Measurements from ENCODE around the gene FAM81B. TPM values are rescaled to one million over a fixed set of nuclear protein-coding genes. Genes with fewer than 3 reads are reported as not detected.

The FAM81B gene
- total and polyA plus RNA-seq, 2 of the 4 experiments (the other 2 are of a cell fraction), result not detected

GRCh38 chr5:95432779-95433178 lies 41.6 kb downstream of the FAM81B start:
- dilution Hi-C loops (cut with HindIII; ENCODE audit: low sequenced_read_pairs, unreplicated experiment), result no loop called here
- Histone ChIP-seq H3K14ac (replicated peaks; ENCODE audit: low read depth, low read length) (no peak overlapping the region), H3K79me1 (ENCODE audit: low read depth in 1 of 2, low read length in 2 of 2) (no peaks in the 10 kb centered on the region), H2AFZ (replicated peaks; ENCODE audit: low read length, poor library complexity) (no peak overlapping the region), H2BK5ac (ENCODE audit: low read depth, low read length, poor library complexity, severe bottlenecking) (no peak overlapping the region), H3K4me3 (ENCODE audit: insufficient read depth, low read depth, low read length) (no peak overlapping the region), H3K18ac (ENCODE audit: low read depth, low read length) (no peak overlapping the region), H2AK5ac (ENCODE audit: low read depth, low read length) (no peak overlapping the region), H2BK20ac (ENCODE audit: low read depth, low read length) (no peak overlapping the region), H3K4me2 (ENCODE audit: low read depth, low read length) (no peak overlapping the region), H3K27ac (ENCODE audit: insufficient read depth, low read length) (no peak overlapping the region), H2BK15ac (ENCODE audit: low read depth, low read length) (no peak overlapping the region), H4K8ac (ENCODE audit: low read depth in 2 of 2, low read length in 2 of 2) (no peak overlapping the region), H3K9me1 (ENCODE audit: insufficient read depth, low read length) (no peaks in the 10 kb centered on the region), H4K5ac (ENCODE audit: low read depth, low read length) (no peak overlapping the region), H3K56ac (ENCODE audit: extremely low read depth, insufficient read depth, low read length) (no peak overlapping the region), H3K9ac (ENCODE audit: low read depth, low read length) (no peak overlapping the region), H4K91ac (ENCODE audit: insufficient read depth, low read depth, low read length) (no peak overlapping the region), H3K4ac (ENCODE audit: low read depth, low read length) (no peak overlapping the region), H3K4me1 (ENCODE audit: control insufficient read depth, insufficient read depth, low read length) (no peaks in the 10 kb centered on the region), H3K36me3 (ENCODE audit: control insufficient read depth, insufficient read depth, low read length) (no peaks in the 10 kb centered on the region), H2AK9ac (replicated peaks; ENCODE audit: low read depth, low read length, poor library complexity) (no peak overlapping the region), H4K20me1 (ENCODE audit: insufficient read depth, low read length) (no peaks in the 10 kb centered on the region), H3K27me3 (ENCODE audit: control insufficient read depth, insufficient read depth, low read length) (peaks cover 5% of the 10 kb centered on the region; the same call in 1 of the 2 replicates), H3K9me3 (ENCODE audit: control insufficient read depth, insufficient read depth, low read length) (no peaks in the 10 kb centered on the region), H2BK120ac (ENCODE audit: low read depth, low read length) (no peak overlapping the region), H3K23ac (ENCODE audit: low read depth, low read length) (no peak overlapping the region)
- CTCF ChIA-PET, result no interaction called here
- TF ChIP-seq MAFK (IDR thresholded peaks at IDR 0.05; ENCODE audit: low read depth, low read length) (peak; percentile 97), BHLHE40 (IDR thresholded peaks at IDR 0.05; ENCODE audit: low read depth, low read length) (no peak), CEBPB (IDR thresholded peaks at IDR 0.05; ENCODE audit: low read depth, low read length) (no peak)
- TF ChIP-seq, protein P1, sequence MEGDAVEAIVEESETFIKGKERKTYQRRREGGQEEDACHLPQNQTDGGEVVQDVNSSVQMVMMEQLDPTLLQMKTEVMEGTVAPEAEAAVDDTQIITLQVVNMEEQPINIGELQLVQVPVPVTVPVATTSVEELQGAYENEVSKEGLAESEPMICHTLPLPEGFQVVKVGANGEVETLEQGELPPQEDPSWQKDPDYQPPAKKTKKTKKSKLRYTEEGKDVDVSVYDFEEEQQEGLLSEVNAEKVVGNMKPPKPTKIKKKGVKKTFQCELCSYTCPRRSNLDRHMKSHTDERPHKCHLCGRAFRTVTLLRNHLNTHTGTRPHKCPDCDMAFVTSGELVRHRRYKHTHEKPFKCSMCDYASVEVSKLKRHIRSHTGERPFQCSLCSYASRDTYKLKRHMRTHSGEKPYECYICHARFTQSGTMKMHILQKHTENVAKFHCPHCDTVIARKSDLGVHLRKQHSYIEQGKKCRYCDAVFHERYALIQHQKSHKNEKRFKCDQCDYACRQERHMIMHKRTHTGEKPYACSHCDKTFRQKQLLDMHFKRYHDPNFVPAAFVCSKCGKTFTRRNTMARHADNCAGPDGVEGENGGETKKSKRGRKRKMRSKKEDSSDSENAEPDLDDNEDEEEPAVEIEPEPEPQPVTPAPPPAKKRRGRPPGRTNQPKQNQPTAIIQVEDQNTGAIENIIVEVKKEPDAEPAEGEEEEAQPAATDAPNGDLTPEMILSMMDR (conservative IDR thresholded peaks at IDR 0.05; ENCODE audit: low read depth, low read length), result no peak
- POLR2A ChIA-PET (ENCODE audit: unreplicated experiment), result no interaction called here
- ATAC-seq (ENCODE audit: low read depth), result no peak
- WGBS, 2 experiments (ENCODE audit: extremely low coverage in 2 of 2, insufficient read length in 1 of 2), result no CpG with 5 or more reads among the region's 2 CpGs
- BruUV-seq (replicated peaks), result no TSS peak
- no peak for DNase-seq
- intact Hi-C loops (cut with micrococcal nuclease), result no loop called here
- in situ Hi-C loops (cut with MboI; ENCODE audit: low sequenced_read_pairs), result no loop called here

All from IMR-90 (cell line).